CD1c-positive myeloid dendritic cell (primary cell): ENCODE data around the gene ARPC1B.
A peak's percentile ranks its signal among the peaks of the same experiment; 100 is the strongest.

Source experiments
- DNase-seq: peaks from one replicate; pipeline ENCODE4 v3.0.0-alpha.2; 2016; ENCODE audit errors: extremely low spot score

ARPC1B gene

DNA sequence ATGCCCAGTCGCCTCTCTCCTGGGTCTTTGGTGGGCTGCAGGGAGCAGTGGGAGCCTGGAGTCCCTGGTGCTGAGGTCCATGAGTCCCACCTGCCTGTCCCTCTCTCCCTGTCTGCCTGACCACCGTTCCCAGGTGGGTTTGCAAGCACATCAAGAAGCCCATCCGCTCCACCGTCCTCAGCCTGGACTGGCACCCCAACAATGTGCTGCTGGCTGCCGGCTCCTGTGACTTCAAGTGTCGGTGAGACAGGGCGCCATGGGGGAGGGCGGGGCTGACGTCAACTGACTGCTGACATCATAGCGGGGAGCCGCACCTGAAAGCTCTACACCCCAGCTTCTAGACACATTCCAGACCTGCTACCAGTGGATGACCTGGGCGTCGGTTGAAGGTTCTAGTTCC is 15.2 kb downstream of the ARPC1B start:
- DNase-seq: no peak

DNA sequence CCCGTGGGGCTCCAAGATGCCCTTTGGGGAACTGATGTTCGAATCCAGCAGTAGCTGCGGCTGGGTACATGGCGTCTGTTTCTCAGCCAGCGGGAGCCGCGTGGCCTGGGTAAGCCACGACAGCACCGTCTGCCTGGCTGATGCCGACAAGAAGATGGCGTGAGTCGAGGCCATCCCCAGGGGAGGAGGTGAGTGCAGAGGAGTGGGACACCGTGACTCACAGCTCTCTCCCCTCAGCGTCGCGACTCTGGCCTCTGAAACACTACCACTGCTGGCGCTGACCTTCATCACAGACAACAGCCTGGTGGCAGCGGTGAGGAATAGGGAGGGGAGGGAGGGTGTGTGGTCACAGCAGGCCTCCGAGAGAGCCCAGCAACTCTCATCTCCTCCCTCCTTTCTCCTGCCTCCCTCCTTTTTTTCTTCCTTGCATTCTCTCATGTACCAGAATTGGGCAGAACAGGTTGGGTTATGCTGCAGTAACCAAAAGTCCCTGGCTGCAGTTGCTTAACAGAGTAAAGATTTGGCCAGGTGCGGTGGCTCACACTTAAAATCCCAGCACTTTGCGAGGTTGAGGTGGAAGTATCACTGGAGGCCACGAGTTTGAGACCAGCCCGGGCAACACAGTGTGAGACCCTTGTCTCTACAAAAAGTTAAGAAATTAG is 16.5 kb downstream of the ARPC1B start:
- DNase-seq: no peak

DNA sequence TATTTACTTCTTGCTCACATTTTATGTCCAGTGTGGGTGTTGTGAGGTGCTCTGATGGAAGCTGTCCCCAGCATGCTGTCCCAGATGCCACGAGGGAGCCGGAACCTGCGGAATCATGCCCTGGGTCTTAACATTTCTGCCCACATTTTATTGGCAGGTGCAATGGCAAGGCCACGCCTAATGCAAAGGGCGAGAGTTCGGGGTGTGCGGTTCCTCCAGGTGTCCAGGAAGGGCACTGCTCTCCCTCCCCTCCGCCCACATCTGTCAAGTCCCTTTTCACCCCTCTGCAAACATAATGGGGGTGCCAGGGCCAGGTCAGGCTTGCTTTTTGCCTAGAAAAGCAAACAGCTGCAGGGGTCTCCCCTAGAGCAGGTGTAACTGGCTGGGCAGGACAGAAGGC is 17.5 kb downstream of the ARPC1B start:
- DNase-seq: no peak

DNA sequence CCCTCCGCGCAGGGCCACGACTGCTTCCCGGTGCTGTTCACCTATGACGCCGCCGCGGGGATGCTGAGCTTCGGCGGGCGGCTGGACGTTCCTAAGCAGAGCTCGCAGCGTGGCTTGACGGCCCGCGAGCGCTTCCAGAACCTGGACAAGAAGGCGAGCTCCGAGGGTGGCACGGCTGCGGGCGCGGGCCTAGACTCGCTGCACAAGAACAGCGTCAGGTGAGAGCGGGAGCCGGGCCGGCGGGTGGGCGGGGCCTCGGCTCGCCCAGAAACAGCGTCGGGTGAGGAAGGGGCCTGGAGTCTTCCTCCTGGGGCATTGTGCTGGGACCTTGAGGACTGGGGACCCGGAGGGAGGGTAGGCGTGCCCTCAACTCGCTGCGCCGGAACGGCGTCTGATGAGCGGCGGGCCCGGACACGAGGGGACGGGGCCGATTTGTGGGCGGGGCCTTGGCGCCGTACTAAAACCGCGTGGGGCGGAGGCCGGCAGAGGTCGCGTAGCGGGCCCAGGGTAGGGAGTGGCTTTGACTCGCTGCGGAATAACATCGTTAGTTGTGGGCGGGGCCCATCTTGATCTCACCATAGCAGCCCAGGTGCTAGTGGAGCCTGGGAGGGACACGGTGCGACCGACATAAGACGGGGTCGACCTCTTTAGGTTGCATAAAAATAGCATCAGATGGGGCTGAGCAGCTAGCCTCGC is 18.3 kb downstream of the ARPC1B start:
- peak; percentile 71 for DNase-seq

DNA sequence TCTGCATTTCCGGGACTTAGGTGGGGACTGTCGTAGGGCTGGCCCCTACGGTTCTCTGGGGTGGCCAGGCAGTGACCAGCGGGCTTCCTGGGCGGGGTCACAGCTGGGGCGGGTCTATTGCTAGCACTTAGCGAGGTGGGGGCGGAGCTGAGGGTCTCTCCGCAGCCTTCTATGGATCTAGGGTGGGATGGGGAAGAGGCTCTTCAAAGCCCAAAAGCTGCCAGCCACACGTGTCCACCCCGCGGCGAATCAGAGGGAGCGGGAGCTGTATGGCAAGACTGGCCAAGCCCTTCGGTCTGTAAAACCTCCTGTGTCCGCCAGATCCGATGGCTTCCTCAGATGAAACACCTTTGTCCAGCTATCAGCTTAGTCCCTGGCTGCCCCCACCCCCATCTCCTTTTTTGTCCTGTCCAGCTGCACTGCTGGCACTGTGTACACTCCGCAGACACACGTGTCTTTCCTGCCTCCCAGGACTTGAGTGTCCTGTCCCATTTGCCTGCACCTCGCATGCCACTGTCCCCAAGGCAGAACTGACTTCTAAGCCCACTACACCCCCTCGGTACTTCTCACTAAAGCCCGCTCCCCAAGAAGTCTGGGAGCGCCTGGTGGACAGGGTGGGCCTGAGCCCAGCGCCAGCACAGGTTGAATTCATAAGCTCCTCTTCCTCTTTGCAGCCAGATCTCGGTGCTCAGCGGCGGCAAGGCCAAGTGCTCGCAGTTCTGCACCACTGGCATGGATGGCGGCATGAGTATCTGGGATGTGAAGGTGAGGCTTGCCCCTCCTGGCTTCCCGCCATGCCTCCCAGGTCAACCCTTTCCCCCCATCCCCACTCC is 19.0 kb downstream of the ARPC1B start:
- no peak for DNase-seq

DNA sequence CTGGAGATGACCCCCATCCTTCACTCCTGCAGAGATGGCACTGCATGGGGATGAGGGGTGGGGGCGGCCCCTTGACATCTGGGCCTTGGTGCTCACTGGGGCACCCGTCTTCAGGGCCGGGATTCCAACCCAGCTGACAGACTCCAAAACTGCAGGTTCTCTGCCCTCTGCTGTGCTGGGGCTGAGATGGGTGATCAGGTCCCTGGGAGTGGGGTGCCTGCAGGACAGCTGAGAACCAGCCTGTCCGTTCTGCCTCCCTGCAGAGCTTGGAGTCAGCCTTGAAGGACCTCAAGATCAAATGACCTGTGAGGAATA is 19.6 kb downstream of the ARPC1B start:
- DNase-seq: no peak

DNA sequence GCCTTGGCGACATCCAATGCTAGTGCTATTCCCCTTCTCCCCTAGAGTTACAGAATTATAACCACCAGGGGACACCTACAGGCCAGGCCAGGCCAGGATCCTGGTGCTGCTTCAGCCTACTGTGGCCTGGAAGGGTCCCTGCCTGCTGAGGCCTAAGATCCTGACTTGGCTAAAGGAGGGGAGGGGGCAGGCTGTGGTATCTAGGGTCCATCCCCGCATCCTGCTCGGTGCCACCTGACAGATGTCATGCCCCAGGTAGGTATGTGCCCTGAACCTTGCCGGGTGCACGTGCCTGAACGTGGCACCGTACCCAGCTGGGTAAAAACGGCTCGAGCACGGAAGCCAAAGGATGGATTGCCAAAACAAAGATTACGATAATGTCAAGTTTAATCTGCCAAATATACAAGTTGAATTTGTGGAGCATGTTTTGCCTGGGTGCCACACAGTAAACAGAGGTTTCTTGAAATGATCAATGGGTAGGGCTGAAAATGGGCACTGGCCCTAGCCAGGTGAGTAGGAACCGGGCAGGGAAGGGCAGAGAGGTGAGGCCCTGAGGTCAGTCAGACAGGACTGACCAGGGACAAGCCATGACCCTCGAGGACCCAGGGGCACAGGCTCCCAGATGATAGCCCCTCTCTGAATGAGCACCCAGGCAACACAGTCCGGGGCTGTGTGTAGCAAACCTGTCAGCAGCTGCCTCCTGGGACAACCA is 21.2 kb downstream of the ARPC1B start:
- no peak for DNase-seq

DNA sequence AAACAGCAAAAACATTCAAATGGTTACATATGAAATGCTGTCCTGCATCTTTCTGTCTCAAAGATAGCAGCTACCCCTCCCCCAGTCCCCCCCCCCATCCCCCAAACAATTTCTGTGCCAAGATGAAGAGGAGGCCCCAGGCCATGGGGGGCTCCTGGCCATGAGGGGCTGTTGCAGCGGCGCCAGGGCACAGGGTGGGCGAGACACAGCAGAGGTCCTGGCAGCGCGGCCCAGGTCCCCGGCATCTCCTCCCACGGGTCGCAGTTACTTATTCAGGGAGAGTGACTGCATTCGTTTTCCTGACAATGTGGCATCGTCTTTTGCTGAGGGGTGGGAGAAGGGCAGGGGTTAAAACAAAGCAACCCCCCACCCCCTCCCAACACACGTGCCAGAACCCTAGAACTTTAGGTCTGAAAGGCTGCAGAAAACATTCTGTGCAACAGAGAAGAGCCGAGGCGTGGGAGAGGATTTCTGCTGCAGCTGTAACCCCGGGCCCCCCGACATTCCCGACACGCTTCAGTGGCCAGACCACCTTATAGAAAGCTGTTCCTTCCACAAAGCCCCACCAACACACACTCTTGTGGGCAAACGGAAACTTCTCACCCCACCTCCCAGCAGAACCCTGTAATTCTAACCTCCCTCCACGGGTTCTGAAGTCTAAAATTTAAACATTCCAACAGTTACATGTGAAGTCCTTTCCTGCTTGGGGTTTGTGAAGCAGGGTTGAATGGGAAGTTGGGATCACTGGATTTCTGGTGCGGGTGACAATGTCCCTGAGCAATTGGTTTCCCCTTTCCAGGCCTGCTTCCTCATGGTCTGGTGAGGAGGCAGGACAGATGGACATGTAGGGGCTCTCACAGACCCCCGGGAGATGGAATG is 22.1 kb downstream of the ARPC1B start:
- no peak for DNase-seq

DNA sequence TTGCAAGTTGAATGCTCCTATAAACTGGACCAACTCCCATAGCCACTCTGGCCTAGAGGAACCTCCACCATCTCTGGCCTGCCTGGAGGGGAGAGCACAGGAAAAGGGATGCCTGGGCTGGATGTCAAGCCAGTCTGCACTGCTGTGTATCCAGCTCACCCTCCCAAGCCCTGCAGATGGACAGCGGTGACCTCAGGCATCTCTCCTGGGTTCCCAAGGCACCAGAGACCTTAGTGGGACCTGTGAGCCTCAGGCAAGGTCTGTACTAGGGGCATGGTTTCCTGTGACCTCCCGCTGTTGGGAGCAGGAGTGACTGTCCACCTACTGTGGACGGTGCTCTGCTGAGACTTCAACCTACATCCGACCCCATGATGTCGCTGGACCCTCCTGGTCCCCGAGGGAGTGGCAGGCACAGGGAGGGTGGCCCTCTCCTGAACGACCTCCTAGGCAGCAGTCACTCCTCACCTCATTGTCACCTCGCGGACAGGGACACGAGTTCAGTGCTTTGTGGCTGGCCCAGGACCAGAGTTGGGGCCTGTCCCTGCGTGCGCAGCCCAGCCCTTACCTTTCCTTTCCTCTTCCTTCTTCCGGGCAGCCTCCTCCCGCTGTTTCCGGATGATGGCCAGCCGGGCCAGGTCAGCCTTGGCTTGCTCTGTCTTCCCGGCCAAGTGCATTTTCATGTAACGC is 22.9 kb downstream of the ARPC1B start:
- no peak for DNase-seq

DNA sequence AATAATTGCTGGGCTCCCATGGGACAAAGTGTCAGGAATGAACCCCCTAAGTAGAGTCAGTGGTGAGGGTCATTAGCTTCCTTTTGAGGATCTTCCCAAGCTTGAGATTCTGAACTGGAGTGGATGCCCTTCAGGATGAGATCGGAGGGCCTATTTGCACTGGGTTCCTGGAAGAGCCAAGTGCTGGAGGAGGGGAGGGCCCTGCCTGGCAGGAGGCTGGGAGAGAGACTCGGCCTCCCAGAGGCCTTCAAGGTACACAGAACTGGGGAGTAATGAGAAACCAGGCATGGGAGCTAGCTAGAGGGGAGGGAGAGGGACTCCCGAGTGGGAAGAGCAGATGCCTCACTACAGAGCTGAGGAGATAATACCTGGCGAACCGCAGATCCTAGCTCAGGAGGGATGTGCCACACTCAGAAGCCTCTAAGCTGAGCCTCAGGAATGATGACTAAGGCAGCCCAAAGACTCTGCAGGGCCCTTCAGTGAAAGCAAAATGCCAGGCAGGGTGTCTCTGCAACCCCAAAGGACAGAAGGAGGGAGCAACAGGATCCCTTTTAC is 24.4 kb downstream of the ARPC1B start:
- no peak for DNase-seq

DNA sequence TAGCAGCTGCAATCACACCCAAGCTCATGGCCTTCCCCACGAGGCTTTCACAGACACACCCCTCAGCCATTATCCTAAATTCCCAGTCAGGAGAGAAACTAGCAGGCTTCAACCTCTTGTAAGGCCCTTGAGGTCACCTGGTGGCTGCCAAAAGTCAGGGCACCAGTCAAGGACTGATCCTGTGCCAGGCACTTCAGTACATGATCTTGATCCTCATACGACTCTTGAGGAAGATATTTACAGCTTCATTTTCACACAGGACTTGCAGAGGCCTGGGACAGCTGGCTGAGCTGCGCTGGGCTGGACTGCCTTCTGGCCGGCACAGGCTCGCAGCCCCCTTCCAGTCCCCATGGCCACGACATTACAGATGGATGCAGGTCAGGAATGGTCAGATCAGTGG is 25.1 kb downstream of the ARPC1B start:
- DNase-seq: no peak

DNA sequence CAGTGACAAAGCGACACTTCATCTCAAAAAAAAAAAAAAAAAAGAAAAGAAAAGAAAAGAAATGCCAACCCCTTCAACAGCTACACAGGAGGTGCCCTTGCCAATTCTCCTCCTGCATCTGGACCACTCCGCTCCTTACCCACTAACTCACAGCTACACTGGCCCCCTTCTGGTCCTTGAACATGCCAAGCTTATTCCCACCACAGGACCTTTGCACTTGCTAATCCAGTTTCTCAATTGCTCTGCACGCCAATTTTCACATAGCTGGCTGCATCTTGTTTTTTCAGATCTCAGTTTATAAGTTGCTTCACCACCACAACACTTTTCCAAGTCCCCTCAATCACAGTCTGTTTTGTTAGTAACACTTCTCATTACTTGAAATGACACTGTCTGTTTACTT is 28.3 kb downstream of the ARPC1B start:
- no peak for DNase-seq

DNA sequence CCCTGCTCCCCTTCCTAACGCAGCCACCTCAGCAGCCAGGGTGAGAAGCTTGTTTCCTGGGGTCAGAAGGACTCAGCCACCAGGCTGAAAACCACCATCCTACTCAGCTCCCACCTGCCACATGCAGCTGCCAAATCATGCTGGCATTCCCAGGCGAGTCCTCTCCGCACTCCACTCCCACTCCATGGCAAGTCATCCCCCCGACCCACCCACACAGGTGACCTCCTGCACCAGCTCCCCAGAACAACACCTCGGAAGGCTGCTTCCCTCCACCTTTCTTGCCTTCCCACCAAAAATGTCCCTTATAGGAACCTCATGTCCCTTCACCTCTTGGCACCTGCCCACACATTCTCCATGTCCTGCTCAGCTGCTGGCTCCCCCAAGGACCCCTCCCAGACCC is 29.2 kb downstream of the ARPC1B start:
- DNase-seq: no peak

DNA sequence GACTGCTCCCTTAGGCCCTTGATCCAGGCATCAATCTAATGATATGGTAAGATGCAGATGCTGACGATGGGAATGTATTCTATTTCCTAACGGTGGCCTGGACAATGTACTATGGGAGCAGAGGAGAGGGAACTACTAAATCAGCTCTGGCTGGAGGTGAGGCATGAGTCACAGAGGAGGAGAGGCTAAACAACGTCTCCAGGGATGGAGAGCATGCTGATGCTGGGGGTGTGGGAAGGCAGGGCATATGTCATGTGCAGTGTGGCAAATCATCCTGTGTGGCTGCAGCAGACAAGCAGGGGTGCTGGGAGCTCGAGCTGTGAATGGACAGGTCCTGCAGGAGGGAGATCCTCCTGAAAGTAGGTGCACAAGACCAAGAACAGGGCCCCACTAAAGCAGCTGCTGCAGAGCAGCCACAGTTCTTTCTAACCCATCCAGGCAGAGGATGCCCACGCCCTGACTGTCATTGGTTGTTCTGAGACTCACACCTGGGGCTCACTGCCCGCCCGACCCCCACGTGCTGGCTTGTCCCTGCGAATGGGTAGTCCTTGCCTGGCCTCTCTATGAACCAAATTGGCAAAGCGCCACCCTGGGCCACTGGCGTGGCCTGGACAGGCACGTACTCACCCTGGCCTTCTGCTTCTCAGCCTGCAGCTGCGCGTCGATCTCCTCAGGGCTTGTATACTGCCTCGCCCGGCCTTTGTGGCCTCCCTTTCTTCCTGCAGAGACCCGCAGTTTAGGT is 29.9 kb downstream of the ARPC1B start:
- no peak for DNase-seq

DNA sequence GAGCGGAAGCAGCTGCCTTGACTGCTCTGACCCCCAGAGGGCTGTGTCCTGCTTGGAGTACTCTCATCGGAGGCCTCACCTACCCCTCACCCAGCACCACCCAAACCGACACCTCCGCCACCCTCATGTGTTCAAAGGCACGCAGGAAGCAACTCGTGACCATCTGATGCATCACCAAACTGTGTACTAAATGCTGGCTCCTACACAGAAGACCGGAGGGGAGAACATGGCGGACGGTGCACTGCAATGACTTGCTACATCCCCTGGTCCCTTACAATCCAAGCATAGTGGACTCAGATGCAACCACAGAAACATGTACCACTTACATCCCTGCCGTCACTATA is 30.4 kb downstream of the ARPC1B start:
- no peak for DNase-seq

DNA sequence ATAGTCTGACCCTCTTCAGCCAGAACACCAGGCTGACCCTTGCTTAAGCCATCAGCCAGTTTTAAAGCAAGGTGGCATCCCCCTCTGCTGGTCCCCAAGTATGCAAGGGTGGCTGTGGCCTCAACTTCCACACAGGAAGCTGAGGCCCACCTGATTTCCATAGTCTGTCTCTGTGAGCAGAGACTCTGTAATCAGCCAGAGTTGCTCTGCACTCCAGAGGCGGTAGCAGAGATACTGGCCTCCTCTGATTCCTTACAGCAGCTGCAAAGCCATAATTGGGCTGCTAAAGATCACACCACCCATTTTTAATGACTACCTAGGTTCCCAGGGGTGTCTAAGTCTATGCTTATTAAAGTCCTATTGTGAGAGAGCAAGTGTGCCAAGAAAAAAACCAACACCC is 32.0 kb downstream of the ARPC1B start:
- DNase-seq: no peak

DNA sequence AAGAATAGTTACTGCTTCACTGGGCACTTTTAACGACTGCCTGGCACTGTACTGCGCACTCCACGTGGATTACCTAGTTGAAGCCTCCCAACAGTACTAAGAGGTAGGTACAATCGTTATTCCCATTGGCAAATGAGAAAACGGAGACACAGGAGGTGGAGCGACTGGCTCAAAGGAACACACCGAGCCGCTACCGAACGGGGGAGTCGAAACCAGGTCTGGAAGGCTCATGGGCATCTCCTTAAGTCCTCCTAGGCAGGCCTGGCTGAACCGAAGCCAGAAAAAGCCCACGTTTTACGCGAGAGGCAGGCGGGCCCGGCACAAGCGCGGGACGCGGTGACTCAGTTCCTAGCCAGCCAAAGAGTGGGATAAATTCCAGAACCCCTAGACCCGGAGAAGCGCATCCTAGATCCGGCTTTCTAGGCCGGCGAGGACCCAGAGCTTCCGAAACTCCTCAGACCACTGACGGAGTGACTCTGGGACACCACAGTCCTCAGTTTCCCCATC is 33.4 kb downstream of the ARPC1B start:
- peak; percentile 63 for DNase-seq

DNA sequence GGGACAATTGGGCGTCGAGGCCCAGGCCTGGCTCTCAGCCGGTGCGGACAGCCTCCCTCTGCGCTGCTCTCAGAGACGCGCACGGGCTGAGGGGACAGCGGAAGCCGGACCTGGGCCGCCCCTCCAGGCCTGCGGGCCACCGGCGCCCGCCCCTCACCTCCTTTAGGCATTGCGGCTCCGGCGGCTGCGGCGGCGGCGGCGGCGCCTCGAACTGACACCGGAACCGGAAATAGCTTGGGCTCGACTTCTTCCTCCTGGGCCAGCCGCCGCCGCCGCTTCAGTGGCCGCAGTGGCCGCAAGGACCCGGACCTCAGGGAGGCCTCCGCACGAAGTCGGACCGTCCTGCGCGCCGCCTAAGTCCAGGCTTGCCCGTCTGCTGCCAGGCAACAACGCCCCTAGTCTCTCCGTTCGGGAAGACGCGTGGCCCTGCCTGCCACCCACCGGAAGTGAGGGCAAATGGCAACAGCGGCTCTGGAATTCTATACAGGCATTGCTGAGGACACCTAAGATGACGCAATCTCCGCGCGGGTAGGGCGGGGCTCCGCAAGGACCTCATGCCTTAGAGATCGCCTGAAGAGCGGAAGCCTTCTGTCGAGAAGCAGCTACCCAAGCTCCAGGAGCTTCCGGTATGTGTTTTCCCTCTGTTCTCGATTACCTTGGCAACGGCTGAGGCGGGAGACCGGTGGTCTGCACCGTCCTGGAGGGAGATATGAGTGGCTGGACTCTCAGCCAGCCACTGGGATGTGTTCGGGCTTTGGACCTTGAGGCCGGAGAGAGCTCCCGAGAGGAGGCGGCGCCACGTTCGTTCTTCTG is 34.1 kb downstream of the ARPC1B start, which contains the start of the genes BUD31 and PDAP1:
TSS of gene BUD31 (plus strand) at position 591 of the 813 bp plus-strand sequence. CDS start 2,124 bp downstream, outside the sequence.
TSS of gene PDAP1 (minus strand) at position 219 of the 813 bp plus-strand sequence. CDS start at position 170, 49 bp downstream.
- peak; percentile 97 for DNase-seq

DNA sequence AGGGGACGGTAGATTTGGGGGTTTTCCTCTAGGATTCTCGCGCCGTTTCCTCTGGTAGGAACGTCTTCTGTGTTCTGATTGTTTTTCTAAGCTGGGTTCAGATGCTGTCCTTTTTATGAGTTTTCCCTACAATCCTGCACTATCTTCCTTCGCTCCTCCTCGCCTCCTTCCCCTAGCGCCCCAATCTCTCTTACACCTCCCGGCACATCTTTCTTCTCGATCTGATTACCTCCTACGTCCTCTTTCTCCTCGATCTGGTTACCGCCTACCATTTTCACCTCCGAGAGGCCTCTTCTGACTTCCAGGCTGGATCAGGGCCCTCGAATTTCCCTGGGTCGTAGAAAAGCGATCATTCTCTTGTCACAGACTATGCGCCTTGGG is 34.7 kb downstream of the ARPC1B start:
- peak; percentile 14 for DNase-seq
